ENCODE data around the gene RNU5B-1.

DNA sequence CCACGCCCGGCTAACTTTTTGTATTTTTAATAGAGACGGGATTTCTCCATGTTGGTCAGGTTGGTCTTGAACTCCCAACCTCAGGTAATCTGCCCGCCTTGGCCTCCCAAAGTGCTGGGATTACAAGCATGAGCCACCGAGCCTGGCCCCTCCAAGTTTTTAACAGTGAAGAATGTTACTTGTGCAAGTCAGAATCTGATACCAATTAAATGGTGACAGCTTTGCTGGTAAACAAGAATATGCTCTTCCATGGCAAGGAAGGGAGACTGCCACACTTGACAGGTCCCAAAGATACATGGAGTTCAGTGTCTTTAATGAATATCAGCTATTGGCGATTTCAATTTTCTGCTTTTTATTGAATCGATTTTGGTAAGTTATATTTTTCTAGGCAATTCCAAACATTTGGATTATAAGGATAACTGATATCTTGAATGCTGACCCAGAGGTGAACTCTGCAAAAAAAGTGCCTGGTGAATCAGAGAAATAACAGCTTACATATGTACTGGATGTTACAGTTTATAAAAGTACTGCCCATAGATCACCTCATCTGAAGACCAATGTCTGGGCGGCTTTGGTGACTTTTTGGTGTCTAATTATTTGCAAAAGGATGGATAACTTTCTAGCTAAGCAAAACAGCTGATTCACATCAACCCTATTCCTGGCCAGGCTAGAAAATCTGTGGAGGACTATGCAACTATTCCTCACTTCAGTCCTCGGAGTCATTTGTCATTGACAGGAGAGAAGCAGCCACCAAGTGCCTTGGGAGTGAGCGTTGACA lies 19.0 kb upstream of the RNU5B-1 start:
- no peak for TF ChIP-seq POLR2A (IDR thresholded peaks at IDR 0.05)
- TF ChIP-seq, protein P1, sequence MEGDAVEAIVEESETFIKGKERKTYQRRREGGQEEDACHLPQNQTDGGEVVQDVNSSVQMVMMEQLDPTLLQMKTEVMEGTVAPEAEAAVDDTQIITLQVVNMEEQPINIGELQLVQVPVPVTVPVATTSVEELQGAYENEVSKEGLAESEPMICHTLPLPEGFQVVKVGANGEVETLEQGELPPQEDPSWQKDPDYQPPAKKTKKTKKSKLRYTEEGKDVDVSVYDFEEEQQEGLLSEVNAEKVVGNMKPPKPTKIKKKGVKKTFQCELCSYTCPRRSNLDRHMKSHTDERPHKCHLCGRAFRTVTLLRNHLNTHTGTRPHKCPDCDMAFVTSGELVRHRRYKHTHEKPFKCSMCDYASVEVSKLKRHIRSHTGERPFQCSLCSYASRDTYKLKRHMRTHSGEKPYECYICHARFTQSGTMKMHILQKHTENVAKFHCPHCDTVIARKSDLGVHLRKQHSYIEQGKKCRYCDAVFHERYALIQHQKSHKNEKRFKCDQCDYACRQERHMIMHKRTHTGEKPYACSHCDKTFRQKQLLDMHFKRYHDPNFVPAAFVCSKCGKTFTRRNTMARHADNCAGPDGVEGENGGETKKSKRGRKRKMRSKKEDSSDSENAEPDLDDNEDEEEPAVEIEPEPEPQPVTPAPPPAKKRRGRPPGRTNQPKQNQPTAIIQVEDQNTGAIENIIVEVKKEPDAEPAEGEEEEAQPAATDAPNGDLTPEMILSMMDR (IDR thresholded peaks at IDR 0.05) = no peak

Data from thyroid gland (tissue), 4 donors.